B cell (primary cell): ENCODE data around the gene GOLPH3. TPM values are rescaled to one million over a fixed set of nuclear protein-coding genes. Genes with fewer than 3 reads are reported as not detected.

Experiments used
- ATAC-seq: fragments of 200-7000 bp; cut with Tn5 transposase; one replicate; pipeline ENCODE4 v1.10.0; 2021; ENCODE audit warnings: low read depth, mild to moderate bottlenecking, moderate number of reproducible peaks, moderate library complexity
- CTCF ChIA-PET: fragments of 350-600 bp; sonication (Branson Sonifier 250); formaldehyde crosslinking; loops from one replicate; lab custom pipeline; 2021; ENCODE audit warnings: antibody characterized with exemption, inconsistent platforms; lab: Charles Lee
- POLR2A ChIA-PET: fragments of 350-600 bp; sonication (Branson Sonifier 250); formaldehyde crosslinking; loops from one replicate; lab custom pipeline; 2021; ENCODE audit warnings: antibody characterized with exemption; lab: Charles Lee
- DNase-seq: peaks from one replicate; pipeline ENCODE4 v3.0.0; 2013
- H2AFZ ChIP-seq: 2 replicates; pipeline ENCODE4 v1.6.1; 2012; ENCODE audit warnings: mild to moderate bottlenecking, low read depth, low read length; ENCODE audit not compliant: insufficient read depth, poor library complexity, severe bottlenecking
- H3K27ac ChIP-seq, 2 donors: 1 replicate in 1 of 2; 2 replicates in 1 of 2; pipeline ENCODE4 v1.5.1; 2012 to 2013; ENCODE audit warnings: low read length in 2 of 2, mild to moderate bottlenecking in 2 of 2, moderate library complexity in 1 of 2
- H3K27me3 ChIP-seq, 4 experiments: fragments of 200-600 bp in 1 of 4; sonication (generic) in 1 of 4; replicated peaks in 1 of 4; 1 replicate in 2 of 4; 2 replicates in 2 of 4; pipeline versions ENCODE4 v1.6.1 to v1.7.0; 2013 to 2016; ENCODE audit warnings: low read length in 3 of 4, mild to moderate bottlenecking in 2 of 4, mixed read lengths in 1 of 4, moderate library complexity in 1 of 4; ENCODE audit not compliant: insufficient read depth in 4 of 4, control insufficient read depth in 3 of 4; ENCODE audit errors: control extremely low read depth in 1 of 4
- H3K36me3 ChIP-seq, 2 experiments: replicated peaks in 1 of 2; 1 replicate in 1 of 2; 2 replicates in 1 of 2; pipeline versions ENCODE4 v1.6.1 to v1.7.1; 2013; ENCODE audit warnings: low read length in 1 of 2; ENCODE audit not compliant: insufficient read depth in 2 of 2, control insufficient read depth in 1 of 2; ENCODE audit errors: control extremely low read depth in 1 of 2, extremely low read depth in 1 of 2
- H3K4me1 ChIP-seq, 2 donors: fragments of 200-600 bp in 1 of 2; sonication (generic) in 1 of 2; 1 replicate in 1 of 2; 2 replicates in 1 of 2; pipeline versions ENCODE4 v1.5.1 to v1.6.1; 2013 to 2017; ENCODE audit warnings: low read length in 2 of 2; ENCODE audit not compliant: control insufficient read depth in 2 of 2, insufficient read depth in 2 of 2
- H3K4me2 ChIP-seq: replicated peaks from 2 replicates; pipeline ENCODE3; 2012; ENCODE audit warnings: mild to moderate bottlenecking, low read depth, low read length; ENCODE audit not compliant: poor library complexity, severe bottlenecking
- H3K4me3 ChIP-seq, 5 experiments: fragments of 200-600 bp in 1 of 5; sonication (generic) in 1 of 5; 1 replicate in 3 of 5; 2 replicates in 2 of 5; pipeline versions ENCODE4 v1.5.1 to v1.7.0; 2011 to 2016; ENCODE audit warnings: low read length in 4 of 5, mild to moderate bottlenecking in 4 of 5, low read depth in 2 of 5, control low read depth in 1 of 5, moderate library complexity in 1 of 5; ENCODE audit not compliant: insufficient read depth in 1 of 5; ENCODE audit errors: control extremely low read depth in 1 of 5, extremely low read depth in 1 of 5
- H3K79me2 ChIP-seq: fragments of 200-600 bp; sonication (generic); one replicate; pipeline ENCODE4 v1.6.0; 2016; ENCODE audit warnings: low read length; ENCODE audit not compliant: control insufficient read depth, insufficient read depth
- H3K9ac ChIP-seq: fragments of 200-600 bp; sonication (generic); 2 replicates; pipeline ENCODE4 v1.6.1; 2017; ENCODE audit warnings: mild to moderate bottlenecking, low read length, moderate library complexity
- H3K9me3 ChIP-seq, 3 donors: one replicate each; pipeline versions ENCODE4 v1.6.1 to v1.7.1; 2013; ENCODE audit warnings: low read length in 2 of 3; ENCODE audit not compliant: control insufficient read depth in 2 of 3, insufficient read depth in 1 of 3; ENCODE audit errors: control extremely low read depth in 1 of 3
- H4K20me1 ChIP-seq: 2 replicates; pipeline ENCODE4 v1.6.0; 2012; ENCODE audit warnings: mild to moderate bottlenecking, low read length; ENCODE audit not compliant: insufficient read depth, control insufficient read depth, poor library complexity, severe bottlenecking
- H3K27ac Mint-ChIP-seq: one replicate; pipeline ENCODE4 v1.8.0; 2021; ENCODE audit warnings: mixed read lengths
- H3K27me3 Mint-ChIP-seq: one replicate; pipeline ENCODE4 v1.8.0; 2021; ENCODE audit warnings: mixed read lengths
- H3K4me1 Mint-ChIP-seq: one replicate; pipeline ENCODE4 v1.8.0; 2021; ENCODE audit warnings: mixed read lengths
- H3K4me3 Mint-ChIP-seq: one replicate; pipeline ENCODE4 v1.8.0; 2021; ENCODE audit warnings: mixed read lengths
- H3K9me3 Mint-ChIP-seq: one replicate; pipeline ENCODE4 v1.8.0; 2022; ENCODE audit warnings: mixed read lengths; ENCODE audit not compliant: insufficient read depth
- EZH2 ChIP-seq: IDR thresholded peaks from 2 replicates; pipeline ENCODE4 v1.6.1; 2012; ENCODE audit warnings: borderline replicate concordance, low read depth, mild to moderate bottlenecking, moderate library complexity, low read length; ENCODE audit not compliant: insufficient read depth, poor library complexity, severe bottlenecking
- WGBS: methylation state at CpG from one replicate; pipeline ENCODE4 v1.1.5; 2013; ENCODE audit warnings: missing lambda C conversion rate; ENCODE audit not compliant: insufficient coverage; 5-methylcytosine and 5-hydroxymethylcytosine counted together
- intact Hi-C: fragments of 100-400 bp; cut with micrococcal nuclease; formaldehyde crosslinking; loops from one replicate; pipeline ENCODE4 v1.10.0; 2022
- polyA plus RNA-seq: library from polyadenylated mRNA; depleted of rRNA; stranded (reverse); fragments of >200 nt; gene quantifications from 2 replicates; pipeline ENCODE4 v1.2.3, GENCODE V29; 2012
- total RNA-seq, 2 donors: library from RNA; stranded (reverse); fragments of 120-200 nt in 1 of 2; gene quantifications; 1 replicate in 1 of 2; 2 replicates in 1 of 2; pipeline versions ENCODE4 v1.2.3 to v1.2.4, GENCODE V29; 2013 to 2022
- TF ChIP-seq, protein P1 (sequence below): fragments of 200-600 bp; IDR thresholded peaks from one replicate; pipeline ENCODE4 v1.8.0; 2022; ENCODE audit warnings: antibody characterized with exemption, mild to moderate bottlenecking

The GOLPH3 gene
- total and polyA plus RNA-seq, 2 donors (not counting 1 experiment from before 2014, with no cell fraction given), result 16.2 to 62.6 TPM

DNA sequence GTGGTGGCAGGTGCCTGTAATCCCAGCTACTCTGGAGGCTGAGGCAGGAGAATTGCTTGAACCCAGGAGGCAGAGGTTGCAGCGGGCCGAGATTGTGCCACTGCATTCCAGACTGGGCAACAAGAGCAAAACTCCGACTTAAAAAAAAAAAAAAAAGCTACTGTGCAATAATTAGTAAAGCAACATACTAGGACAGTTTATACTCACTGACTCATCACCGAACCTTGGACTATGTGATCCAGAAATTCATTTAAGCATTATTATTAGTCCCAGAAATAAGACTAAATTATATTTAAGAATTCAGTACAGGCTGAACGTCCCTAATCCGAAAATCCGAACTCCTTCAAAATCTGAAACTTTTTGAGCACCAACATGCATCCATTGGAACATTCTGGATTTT is 37.8 kb downstream of the GOLPH3 start:
- DNase-seq, result no peak
- ChIA-PET POLR2A (no interaction called here), CTCF (interaction anchor here (1.3 kb wide), 1 partner anchor 193 kb away, joined by 3 read pairs; no protein-coding TSS in a partner anchor)
- Histone ChIP-seq H4K20me1 (peaks cover 15% of the 10 kb centered on the region), H3K4me2 (no peak overlapping the region), H3K9ac (no peak overlapping the region), H3K36me3 (peaks cover 9 to 26% of the 10 kb centered on the region in 2 experiments), H3K79me2 (peaks cover 36% of the 10 kb centered on the region), H3K9me3 (no peaks in the 10 kb centered on the region), H3K4me1 (no peaks in the 10 kb centered on the region), H3K27me3 (no peaks in the 10 kb centered on the region), H2AFZ (no peak overlapping the region), H3K27ac (no peak overlapping the region), H3K4me3 (no peak overlapping the region)
- no peaks in the 10 kb centered on the region for H3K27me3 Mint-ChIP-seq
- no peaks in the 10 kb centered on the region for H3K9me3 Mint-ChIP-seq
- TF ChIP-seq, protein P1, sequence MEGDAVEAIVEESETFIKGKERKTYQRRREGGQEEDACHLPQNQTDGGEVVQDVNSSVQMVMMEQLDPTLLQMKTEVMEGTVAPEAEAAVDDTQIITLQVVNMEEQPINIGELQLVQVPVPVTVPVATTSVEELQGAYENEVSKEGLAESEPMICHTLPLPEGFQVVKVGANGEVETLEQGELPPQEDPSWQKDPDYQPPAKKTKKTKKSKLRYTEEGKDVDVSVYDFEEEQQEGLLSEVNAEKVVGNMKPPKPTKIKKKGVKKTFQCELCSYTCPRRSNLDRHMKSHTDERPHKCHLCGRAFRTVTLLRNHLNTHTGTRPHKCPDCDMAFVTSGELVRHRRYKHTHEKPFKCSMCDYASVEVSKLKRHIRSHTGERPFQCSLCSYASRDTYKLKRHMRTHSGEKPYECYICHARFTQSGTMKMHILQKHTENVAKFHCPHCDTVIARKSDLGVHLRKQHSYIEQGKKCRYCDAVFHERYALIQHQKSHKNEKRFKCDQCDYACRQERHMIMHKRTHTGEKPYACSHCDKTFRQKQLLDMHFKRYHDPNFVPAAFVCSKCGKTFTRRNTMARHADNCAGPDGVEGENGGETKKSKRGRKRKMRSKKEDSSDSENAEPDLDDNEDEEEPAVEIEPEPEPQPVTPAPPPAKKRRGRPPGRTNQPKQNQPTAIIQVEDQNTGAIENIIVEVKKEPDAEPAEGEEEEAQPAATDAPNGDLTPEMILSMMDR, result no peak
- H3K27ac Mint-ChIP-seq, result no peak overlapping the region
- intact Hi-C loops, result no loop called here
- ATAC-seq, result no peak
- no CpG with 5 or more reads among the region's 7 CpGs for WGBS
- H3K4me3 Mint-ChIP-seq, result no peak overlapping the region
- H3K4me1 Mint-ChIP-seq, result peaks cover 2% of the 10 kb centered on the region

DNA sequence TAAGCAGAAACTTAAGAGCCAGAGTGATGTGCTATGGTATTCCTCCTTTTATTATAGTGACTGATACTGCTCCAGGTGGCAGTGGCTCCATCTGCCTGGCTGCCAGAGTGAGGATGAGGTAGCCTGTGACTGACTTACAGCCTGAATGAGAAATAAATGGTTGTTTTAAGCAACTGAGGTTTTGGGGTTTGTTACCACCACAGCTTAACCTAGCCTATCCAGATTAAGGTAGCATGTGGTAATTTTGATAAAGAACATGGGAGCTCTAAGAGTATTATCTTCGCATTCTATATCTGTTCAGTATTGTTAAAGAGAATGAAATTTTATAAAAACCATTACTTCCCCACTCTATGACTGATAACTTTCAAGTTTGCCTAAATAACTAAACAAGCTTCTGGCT is 39.0 kb downstream of the GOLPH3 start:
- no peak overlapping the region for H3K27ac Mint-ChIP-seq
- intact Hi-C loops, result no loop called here

More for the DNA sequence above, 39.0 kb downstream of the GOLPH3 start:
- Histone ChIP-seq H3K4me3 (no peak overlapping the region), H3K9ac (no peak overlapping the region), H4K20me1 (peaks cover 15% of the 10 kb centered on the region), H3K27ac (no peak overlapping the region), H3K4me2 (no peak overlapping the region), H3K9me3 (no peaks in the 10 kb centered on the region), H3K4me1 (no peaks in the 10 kb centered on the region), H3K27me3 (no peaks in the 10 kb centered on the region), H2AFZ (no peak overlapping the region), H3K79me2 (peaks cover 38% of the 10 kb centered on the region), H3K36me3 (peaks cover 9 to 22% of the 10 kb centered on the region in 2 experiments)
- ChIA-PET CTCF (interaction anchor here (0.6 to 1.3 kb wide), 3 partner anchors 9 to 195 kb away, joined by 3 read pairs; no protein-coding TSS in a partner anchor), POLR2A (no interaction called here)
- TF ChIP-seq EZH2, result no peak
- TF ChIP-seq, protein P1, result no peak
- no CpG with 5 or more reads among the region's 1 CpG for WGBS
- DNase-seq, result no peak
- no peak for ATAC-seq
- no peak overlapping the region for H3K4me3 Mint-ChIP-seq
- peaks cover 2% of the 10 kb centered on the region for H3K4me1 Mint-ChIP-seq
- H3K27me3 Mint-ChIP-seq, result no peaks in the 10 kb centered on the region
- H3K9me3 Mint-ChIP-seq, result no peaks in the 10 kb centered on the region
